HG02943 (cell line): Measurements from ENCODE around the gene RPL39L.
A peak's percentile ranks its signal among the peaks of the same experiment; 100 is the strongest.
"Not testable (repeated sequence)": the region's sequence is repeated elsewhere in the genome, so short reads cannot be mapped to it uniquely, and the experiment has no call there.

Experiments used
- ATAC-seq: cut with Tn5 transposase; IDR thresholded peaks from one replicate; pipeline ENCODE4 v1.9.1; 2021; ENCODE audit warnings: mild to moderate bottlenecking, low read depth, moderate library complexity; ENCODE audit not compliant: unreplicated experiment

Gene RPL39L

GRCh38 chr3:187145149-187145895, 6.0 kb upstream of the RPL39L start:
- no peak for ATAC-seq

- ATAC-seq: no peak
These were observed 578 bp upstream of the RPL39L start for GRCh38 chr3:187139895-187140253.

GRCh38 chr3:187136936-187137335, 2.4 kb downstream of the RPL39L start:
- ATAC-seq: no peak

GRCh38 chr3:187136337-187136736, 3.0 kb downstream of the RPL39L start:
- no peak for ATAC-seq

GRCh38 chr3:187135172-187135690, 4.1 kb downstream of the RPL39L start:
- not testable (repeated sequence) for ATAC-seq

DNA sequence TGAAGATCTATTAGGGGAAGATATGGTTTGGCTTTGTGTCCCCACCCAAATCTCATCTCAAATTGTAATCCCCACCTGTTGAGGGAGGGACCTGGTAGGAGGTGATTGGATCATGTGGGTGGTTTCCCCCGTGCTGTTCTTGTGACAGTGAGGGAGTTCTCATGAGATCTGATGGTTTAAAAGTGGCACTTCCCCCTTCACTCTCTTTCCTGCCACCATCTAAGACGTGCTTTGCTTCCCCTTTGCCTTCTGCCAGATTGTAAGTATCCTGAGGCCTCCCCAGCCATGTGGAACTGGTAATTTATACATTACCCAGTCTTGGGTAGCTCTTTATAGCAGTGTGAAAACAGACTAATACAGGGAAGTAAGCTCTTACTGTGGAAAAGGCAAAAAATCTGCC, 6.1 kb downstream of the RPL39L start:
- ATAC-seq: not testable (repeated sequence)

DNA sequence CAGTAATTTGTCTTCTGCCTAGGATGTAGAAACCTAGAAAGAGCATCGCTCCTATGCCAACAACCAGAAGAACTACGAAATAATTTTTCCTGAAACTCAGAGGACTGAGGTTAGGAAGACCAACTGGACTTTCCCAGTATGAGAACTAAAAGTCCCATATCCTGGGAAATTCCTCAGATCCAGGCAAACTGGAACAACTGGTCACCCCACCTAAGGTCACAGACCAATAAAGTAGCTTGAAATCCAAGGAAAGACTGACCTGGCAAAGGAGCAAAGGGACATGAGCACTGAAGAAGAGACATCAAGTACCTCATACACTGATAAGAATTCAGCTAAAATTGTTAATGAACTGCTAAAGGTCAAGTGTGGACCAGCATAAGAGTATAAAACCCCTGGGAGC, 6.6 kb downstream of the RPL39L start:
- ATAC-seq: no peak

GRCh38 chr3:187131981-187132380, 7.3 kb downstream of the RPL39L start:
- no peak for ATAC-seq

DNA sequence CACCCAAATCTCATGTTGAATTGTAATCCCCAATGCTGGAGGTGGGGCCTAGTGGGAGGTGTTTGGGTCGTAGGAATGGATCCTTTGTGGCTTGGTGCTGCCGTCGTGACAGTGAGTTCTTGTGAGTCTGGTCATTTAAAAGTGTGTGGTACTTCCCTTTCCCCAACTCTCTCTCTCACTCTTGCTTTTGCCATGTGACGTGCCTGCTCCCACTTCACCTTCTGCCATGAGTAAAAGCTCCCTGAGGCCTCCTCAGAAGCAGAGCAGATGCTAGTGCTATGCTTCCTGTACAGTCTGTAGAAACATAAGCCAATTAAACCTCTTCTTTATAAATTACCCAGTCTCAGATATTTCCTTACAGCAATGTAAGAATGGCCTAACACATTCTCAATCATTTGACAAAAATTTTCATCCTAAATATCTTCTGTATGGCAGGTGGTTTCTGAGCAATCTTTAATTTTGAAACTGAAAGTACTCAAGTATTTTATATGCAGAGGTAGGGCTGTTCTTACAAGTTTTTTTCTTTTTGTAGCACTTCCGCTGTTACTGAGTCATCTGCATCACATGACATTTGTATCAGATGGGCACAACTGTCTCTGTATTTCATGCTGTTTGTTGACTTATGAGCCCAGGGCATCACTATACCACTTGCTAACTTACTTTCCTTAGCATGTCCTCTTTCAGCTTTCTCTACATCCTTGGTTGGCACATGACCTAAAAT, 8.8 kb downstream of the RPL39L start:
- ATAC-seq: peak; percentile 72

DNA sequence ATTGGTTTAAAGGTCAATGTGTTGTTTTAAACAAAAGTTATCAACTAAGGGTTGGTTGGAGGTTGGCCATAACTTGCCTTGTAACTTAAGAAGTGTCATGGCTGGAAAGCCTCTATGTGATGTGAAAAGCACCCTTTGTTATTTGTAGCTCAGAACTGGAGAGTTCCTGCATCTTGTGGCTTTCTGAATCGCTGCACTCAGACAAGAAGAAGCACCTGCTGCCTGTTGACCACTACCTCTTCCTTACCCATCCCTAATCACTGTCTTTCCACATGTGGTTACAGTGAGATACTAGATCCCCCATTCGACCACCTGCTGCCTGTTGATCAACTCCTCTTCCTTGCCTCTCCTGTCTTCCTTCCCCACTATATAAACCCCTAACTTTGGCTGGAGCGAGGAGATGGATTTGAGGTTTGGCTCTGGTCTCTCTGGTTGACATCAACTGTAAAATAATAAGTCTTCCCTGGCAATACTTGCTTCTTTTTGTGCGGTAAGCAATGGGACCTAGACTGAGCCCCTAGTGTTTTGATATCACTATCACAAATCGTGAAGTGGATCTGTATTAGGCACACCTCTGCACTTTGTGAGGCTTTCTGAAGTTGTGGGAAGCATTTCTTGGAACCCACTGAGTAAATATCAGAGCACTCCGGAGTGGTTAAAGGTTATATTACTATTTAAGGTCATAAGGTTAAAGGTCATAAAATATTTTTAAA, 13.8 kb downstream of the RPL39L start:
- no peak for ATAC-seq

- no peak for ATAC-seq
These were observed 17.0 kb downstream of the RPL39L start for GRCh38 chr3:187122261-187122660.

GRCh38 chr3:187120326-187120725, 19.0 kb downstream of the RPL39L start:
- ATAC-seq: no peak

- ATAC-seq: no peak
These were observed 24.8 kb downstream of the RPL39L start for GRCh38 chr3:187114511-187114910.

- ATAC-seq: no peak
These were observed 26.1 kb downstream of the RPL39L start for GRCh38 chr3:187112934-187113793.

GRCh38 chr3:187110156-187110555, 29.1 kb downstream of the RPL39L start:
- ATAC-seq: no peak

DNA sequence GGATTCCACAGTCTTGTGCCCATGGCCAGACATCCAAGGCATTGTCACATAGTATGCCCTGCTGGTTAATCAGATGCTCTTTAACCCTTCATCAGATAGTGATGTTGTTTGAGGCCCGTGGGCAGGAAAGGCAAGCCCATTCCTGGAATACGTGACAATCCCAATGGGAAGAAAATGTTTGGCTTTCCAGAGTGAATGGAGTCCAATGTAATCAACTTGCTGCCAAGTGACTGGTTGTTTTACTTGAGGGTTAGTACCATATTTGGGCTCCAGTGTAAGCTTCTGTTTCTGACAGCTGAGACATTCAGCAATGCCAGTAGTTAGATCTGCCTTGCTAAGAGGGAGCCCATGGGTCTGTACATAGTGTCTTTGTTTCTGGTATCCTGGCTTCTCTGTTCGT, 31.3 kb downstream of the RPL39L start:
- no peak for ATAC-seq

GRCh38 chr3:187105700-187106099, 33.6 kb downstream of the RPL39L start:
- no peak for ATAC-seq

DNA sequence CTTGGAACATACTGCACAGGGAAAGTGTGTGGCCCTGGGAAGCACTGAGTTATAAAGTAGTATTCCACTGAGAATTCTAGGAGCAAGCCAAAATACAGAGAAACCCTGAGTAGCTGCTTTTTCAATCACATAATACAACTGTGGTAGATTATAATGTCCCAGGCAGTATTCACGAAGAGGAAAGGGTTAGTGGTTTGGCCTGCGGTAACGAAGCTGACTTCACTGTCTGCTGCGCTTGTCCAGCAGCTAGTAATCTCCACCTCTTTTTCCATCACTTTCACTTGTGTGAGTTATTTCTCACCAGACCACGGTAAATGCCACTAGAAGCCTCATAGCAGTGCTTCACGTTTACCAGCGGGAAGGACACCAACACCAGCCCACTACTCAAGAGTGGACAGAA, 34.4 kb downstream of the RPL39L start:
- no peak for ATAC-seq

DNA sequence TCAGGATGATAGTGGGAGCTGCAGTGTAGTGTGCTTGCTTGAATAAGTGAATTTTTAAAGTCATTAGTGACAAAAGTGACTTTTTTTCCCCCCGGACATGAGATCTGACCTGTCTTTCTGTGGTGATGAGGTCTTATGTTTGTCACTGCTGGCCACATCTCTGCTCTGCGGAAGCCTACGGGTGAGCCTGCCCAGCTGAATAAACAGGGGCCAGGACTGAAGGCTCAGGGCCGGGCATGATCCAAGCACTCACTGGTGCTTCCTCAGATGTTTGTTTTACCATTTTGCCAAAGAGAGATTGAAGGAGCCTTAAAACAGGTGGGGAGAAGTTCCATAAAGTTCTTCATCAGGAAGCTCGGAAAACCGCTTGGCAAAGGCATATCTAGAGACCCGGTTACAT, 35.0 kb downstream of the RPL39L start:
- ATAC-seq: no peak

GRCh38 chr3:187103251-187103650, 36.0 kb downstream of the RPL39L start:
- no peak for ATAC-seq
